IPS DF 6.9 (cell line): ENCODE data around the gene ACAD11.
A peak's percentile ranks its signal among the peaks of the same experiment; 100 is the strongest.

ENCODE experiments used
- DNase-seq: peaks from one replicate; pipeline ENCODE4 v3.0.0-alpha.2; 2013; ENCODE audit warnings: low read depth, low spot score
- H3K27ac ChIP-seq: one replicate; pipeline ENCODE4 v1.5.1; 2013; ENCODE audit warnings: low read length, control low read depth
- H3K27me3 ChIP-seq: 2 replicates; pipeline ENCODE4 v1.6.1; 2013; ENCODE audit warnings: mild to moderate bottlenecking, low read length; ENCODE audit not compliant: control insufficient read depth, insufficient read depth
- H3K36me3 ChIP-seq: 2 replicates; pipeline ENCODE4 v1.6.1; 2013; ENCODE audit warnings: low read length; ENCODE audit not compliant: control insufficient read depth, insufficient read depth
- H3K4me1 ChIP-seq: 2 replicates; pipeline ENCODE4 v1.6.1; 2013; ENCODE audit warnings: low read length; ENCODE audit not compliant: control insufficient read depth, insufficient read depth
- H3K4me3 ChIP-seq: 2 replicates; pipeline ENCODE4 v1.5.1; 2013; ENCODE audit warnings: mild to moderate bottlenecking, low read length
- H3K9me3 ChIP-seq: 2 replicates; pipeline ENCODE4 v1.6.1; 2013; ENCODE audit warnings: low read length, inconsistent platforms; ENCODE audit not compliant: control insufficient read depth, insufficient read depth
- WGBS: extraction: QIAGEN DNeasy Blood & Tissue Kit; methylation state at CpG from one replicate; pipeline ENCODE4 v1.1.7; 2013; ENCODE audit warnings: mixed read lengths, missing lambda C conversion rate; ENCODE audit not compliant: insufficient read length, insufficient coverage; 5-methylcytosine and 5-hydroxymethylcytosine counted together

ACAD11 gene, protein sequence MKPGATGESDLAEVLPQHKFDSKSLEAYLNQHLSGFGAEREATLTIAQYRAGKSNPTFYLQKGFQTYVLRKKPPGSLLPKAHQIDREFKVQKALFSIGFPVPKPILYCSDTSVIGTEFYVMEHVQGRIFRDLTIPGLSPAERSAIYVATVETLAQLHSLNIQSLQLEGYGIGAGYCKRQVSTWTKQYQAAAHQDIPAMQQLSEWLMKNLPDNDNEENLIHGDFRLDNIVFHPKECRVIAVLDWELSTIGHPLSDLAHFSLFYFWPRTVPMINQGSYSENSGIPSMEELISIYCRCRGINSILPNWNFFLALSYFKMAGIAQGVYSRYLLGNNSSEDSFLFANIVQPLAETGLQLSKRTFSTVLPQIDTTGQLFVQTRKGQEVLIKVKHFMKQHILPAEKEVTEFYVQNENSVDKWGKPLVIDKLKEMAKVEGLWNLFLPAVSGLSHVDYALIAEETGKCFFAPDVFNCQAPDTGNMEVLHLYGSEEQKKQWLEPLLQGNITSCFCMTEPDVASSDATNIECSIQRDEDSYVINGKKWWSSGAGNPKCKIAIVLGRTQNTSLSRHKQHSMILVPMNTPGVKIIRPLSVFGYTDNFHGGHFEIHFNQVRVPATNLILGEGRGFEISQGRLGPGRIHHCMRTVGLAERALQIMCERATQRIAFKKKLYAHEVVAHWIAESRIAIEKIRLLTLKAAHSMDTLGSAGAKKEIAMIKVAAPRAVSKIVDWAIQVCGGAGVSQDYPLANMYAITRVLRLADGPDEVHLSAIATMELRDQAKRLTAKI

DNA sequence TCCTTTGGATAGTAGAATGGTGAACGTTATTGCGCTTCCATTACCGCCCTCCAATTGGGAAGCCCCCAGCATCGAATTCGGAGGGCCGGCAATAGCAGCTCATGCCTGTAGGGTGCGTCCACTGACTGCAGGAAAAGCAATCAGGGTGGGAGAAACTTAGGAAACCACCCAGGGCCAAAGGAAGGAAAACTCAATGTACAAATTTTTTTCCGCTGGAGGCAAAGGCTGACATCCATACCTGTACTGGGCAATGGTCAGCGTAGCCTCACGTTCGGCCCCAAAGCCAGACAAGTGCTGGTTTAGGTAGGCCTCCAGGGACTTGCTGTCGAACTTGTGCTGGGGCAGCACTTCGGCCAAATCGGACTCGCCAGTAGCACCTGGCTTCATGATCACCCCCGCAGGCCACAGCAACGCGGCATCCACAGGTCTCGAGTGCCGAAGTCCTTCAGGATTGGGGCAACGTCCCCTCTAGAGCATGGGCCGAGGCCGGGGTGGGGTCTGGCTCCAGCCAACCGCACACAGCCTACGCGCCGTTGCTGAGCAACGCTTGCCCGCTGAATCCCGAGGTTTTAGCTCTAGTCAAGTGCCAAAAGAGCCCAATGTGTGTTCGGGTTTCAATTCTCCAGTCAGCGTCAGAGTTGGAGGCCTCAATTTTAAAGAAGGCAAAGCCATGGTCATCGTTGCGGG lies at the start of gene ACAD11:
Gene ACAD11 (minus strand): TSS at position 445 of the 687 bp plus-strand sequence. CDS start 58 bp downstream, at position 387.
- no peaks in the 10 kb centered on the region for H3K9me3 ChIP-seq
- no CpG with 5 or more reads among the region's 34 CpGs for WGBS
- H3K27ac ChIP-seq = no peak within 1 kb of the TSS
- DNase-seq = no peak
- H3K4me1 ChIP-seq = no peaks in the 10 kb centered on the region
- no peaks in the 10 kb centered on the region for H3K27me3 ChIP-seq
- no peaks in the 10 kb centered on the region for H3K36me3 ChIP-seq
- H3K4me3 ChIP-seq = peak within 1 kb of the TSS; percentile 80

DNA sequence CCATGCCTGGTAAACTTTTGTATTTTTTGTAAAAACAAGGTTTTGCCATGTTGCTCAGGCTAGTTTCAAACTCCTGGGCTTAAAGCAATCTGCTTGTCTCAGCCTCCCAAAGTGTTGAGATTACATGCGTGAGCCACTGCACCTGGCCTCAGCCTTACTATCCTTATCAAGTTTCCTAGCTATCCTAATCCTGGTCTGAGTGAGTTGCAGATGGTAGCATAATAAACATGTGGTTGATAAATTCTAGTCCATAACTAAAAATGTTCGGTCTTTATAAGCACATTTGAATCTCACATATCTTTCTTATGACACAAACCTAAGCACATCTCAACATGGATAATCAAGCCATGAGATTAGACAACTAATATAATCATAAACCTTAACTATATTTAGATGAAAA lies 44.1 kb upstream of the ACAD11 start:
- no peak for DNase-seq
- Histone ChIP-seq H3K4me3 (no peak overlapping the region), H3K27ac (no peak overlapping the region), H3K9me3 (no peaks in the 10 kb centered on the region), H3K4me1 (no peaks in the 10 kb centered on the region), H3K36me3 (peaks cover 6% of the 10 kb centered on the region; the same call in 1 of the 2 replicates), H3K27me3 (no peaks in the 10 kb centered on the region)
- WGBS = no CpG with 5 or more reads among the region's 2 CpGs

DNA sequence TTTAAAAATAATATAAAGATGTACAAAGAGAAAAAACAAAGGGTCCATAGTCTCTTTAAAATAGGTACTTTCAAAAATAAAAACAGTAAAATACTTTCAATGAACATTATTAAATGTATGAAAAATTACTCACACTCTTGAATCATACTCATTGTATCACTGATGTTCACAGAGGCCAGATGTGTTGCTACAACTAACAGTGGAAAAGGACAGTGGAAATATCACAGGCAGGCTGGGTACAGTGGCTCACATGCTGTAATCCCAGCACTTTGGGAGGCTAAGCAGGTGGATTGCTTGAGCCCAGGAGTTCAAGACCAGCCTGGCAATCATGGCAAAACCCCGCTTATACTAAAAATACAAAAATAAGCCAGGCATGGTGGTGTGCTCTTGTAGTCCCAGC lies 35.8 kb upstream of the ACAD11 start:
- Histone ChIP-seq H3K4me3 (no peak overlapping the region), H3K27ac (no peak overlapping the region), H3K4me1 (no peaks in the 10 kb centered on the region), H3K36me3 (peaks cover 2% of the 10 kb centered on the region; the same call in 1 of the 2 replicates), H3K27me3 (no peaks in the 10 kb centered on the region), H3K9me3 (no peaks in the 10 kb centered on the region)
- DNase-seq = no peak
- WGBS = no CpG with 5 or more reads among the region's 1 CpG

DNA sequence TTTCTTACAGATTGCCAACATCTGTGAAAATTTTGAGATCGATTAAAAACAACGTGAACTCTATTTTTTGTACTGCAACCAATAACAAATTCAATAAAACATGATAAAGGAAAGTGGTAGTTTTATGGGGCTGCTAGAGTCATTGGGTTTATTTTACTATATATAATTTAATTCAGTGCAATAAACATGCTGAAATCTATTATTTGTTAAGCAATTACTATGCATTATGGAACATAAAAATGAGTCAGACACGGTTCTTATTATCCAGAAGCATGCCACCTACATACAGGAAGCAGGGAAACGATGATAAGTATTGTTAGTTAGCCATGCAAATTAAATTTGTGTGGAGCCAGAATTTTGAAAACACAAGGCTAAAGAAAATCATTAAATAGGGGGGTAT lies 35.4 kb upstream of the ACAD11 start:
- Histone ChIP-seq H3K9me3 (no peaks in the 10 kb centered on the region), H3K4me3 (no peak overlapping the region), H3K27ac (no peak overlapping the region), H3K27me3 (no peaks in the 10 kb centered on the region), H3K36me3 (peaks cover 2% of the 10 kb centered on the region; the same call in 1 of the 2 replicates), H3K4me1 (no peaks in the 10 kb centered on the region)
- no peak for DNase-seq
- WGBS = no CpG with 5 or more reads among the region's 4 CpGs

DNA sequence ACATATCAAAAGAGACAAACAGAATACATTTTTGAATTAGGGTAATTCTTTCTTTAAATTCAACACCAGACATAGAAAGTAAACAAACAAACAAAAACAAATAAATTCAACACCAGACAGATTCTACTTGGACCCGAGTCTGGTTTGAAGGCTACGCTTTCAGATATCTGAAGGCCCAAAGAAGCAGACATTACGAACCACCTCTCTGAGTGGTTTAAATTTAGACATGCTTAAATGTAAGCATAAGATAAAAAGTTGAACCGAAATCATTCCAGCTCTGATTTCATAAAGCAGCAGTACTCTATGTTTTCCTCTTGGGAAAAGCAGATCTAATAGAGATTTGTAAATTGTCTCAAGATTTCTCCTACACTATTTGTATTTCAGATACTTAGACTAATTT lies 30.4 kb upstream of the ACAD11 start:
- H3K27ac ChIP-seq = no peak overlapping the region
- H3K36me3 ChIP-seq = peaks cover 4% of the 10 kb centered on the region; the same call in 1 of the 2 replicates
- no peaks in the 10 kb centered on the region for H3K4me1 ChIP-seq
- no peak for DNase-seq
- no peak overlapping the region for H3K4me3 ChIP-seq
- no CpG with 5 or more reads among the region's 4 CpGs for WGBS
- H3K27me3 ChIP-seq = no peaks in the 10 kb centered on the region
- H3K9me3 ChIP-seq = no peaks in the 10 kb centered on the region

DNA sequence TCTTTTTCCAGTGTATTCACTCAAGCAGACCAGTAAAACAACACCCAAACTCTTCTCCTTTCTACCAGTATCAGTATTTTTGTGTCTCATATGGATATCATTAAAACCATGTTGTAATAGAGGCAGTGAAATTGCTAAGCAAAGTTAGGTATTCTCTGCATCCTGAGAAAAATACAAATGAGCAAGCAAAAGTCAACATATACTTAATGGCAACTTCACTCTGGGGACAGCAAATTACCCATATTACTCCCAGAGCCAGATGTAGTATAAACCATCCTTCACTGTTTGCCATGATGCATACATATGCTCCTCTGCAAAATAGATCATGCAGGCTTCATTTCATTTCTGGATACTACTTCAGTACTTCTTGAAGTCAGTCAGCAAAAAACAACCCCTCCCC lies 22.6 kb upstream of the ACAD11 start:
- Histone ChIP-seq H3K4me3 (no peak overlapping the region), H3K9me3 (no peaks in the 10 kb centered on the region), H3K36me3 (no peaks in the 10 kb centered on the region; the same call in 1 of the 2 replicates), H3K27me3 (no peaks in the 10 kb centered on the region), H3K27ac (no peak overlapping the region), H3K4me1 (no peaks in the 10 kb centered on the region)
- no peak for DNase-seq

DNA sequence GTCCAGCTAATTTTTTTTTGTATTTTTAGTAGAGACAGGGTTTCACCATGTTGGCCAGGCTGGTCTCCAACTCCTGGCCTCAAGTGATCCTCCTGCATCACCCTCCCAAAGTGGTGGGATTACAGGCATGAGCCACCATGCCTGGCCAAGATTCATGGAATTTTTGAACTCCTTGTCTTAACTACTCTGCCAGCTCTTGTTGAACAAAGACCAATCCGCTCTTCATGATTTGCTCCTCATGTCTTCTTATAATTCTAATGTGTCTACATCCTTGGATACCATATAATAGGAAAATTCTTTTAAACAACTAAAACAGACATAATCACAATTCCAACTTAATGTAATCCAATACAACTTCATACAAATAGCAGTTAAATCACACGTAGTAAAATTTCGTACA lies 21.8 kb upstream of the ACAD11 start:
- H3K36me3 ChIP-seq = no peaks in the 10 kb centered on the region; the same call in 1 of the 2 replicates
- H3K9me3 ChIP-seq = no peaks in the 10 kb centered on the region
- no peak overlapping the region for H3K27ac ChIP-seq
- 100% methylated on average over 2 of the region's 3 CpGs for WGBS
- no peaks in the 10 kb centered on the region for H3K27me3 ChIP-seq
- DNase-seq = no peak
- H3K4me1 ChIP-seq = no peaks in the 10 kb centered on the region
- H3K4me3 ChIP-seq = no peak overlapping the region

DNA sequence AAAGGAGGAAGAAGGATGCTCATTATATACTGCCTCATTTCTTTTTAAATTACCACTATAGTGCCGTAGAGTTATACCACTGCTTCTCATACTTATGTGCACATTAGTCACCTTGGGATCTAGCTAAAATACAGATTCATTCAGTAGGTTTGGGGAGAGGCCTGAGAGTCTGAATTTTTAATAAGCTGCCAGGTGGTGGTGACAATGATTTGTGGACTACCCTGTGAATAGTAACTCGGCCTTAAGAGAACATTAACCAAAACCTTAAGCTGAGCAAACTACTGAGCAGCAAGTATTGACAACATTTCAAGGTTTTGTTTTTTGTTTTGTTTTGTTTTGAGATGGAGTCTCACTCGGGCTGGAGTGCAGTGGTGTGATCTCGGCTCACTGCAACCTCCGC lies 20.3 kb upstream of the ACAD11 start:
- H3K27me3 ChIP-seq = no peaks in the 10 kb centered on the region
- WGBS = no CpG with 5 or more reads among the region's 5 CpGs
- H3K9me3 ChIP-seq = no peaks in the 10 kb centered on the region
- no peaks in the 10 kb centered on the region; the same call in 1 of the 2 replicates for H3K36me3 ChIP-seq
- no peak for DNase-seq
- H3K27ac ChIP-seq = no peak overlapping the region
- no peaks in the 10 kb centered on the region for H3K4me1 ChIP-seq
- H3K4me3 ChIP-seq = no peak overlapping the region

DNA sequence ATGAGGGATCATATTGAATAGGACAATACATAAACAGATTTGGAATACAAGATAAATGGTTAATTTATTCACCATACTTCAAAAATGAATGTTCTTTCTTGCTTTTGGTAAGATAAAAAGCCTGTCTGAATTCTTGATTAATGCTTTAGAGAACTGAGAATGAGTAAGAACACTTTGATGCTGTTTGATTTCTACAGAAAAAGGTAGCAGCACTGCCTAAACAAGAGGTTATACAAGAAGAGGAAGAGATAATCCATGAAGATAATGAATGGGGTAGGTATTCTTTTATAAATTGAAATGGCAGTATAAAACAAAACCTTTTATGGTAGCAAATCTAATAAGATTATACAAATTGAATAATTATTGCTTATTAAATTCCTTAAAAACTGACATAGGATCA lies 15.8 kb upstream of the ACAD11 start:
- DNase-seq = no peak
- Histone ChIP-seq H3K27ac (no peak overlapping the region), H3K4me3 (no peak overlapping the region), H3K9me3 (no peaks in the 10 kb centered on the region), H3K27me3 (no peaks in the 10 kb centered on the region), H3K4me1 (no peaks in the 10 kb centered on the region), H3K36me3 (no peaks in the 10 kb centered on the region; the same call in 1 of the 2 replicates)

DNA sequence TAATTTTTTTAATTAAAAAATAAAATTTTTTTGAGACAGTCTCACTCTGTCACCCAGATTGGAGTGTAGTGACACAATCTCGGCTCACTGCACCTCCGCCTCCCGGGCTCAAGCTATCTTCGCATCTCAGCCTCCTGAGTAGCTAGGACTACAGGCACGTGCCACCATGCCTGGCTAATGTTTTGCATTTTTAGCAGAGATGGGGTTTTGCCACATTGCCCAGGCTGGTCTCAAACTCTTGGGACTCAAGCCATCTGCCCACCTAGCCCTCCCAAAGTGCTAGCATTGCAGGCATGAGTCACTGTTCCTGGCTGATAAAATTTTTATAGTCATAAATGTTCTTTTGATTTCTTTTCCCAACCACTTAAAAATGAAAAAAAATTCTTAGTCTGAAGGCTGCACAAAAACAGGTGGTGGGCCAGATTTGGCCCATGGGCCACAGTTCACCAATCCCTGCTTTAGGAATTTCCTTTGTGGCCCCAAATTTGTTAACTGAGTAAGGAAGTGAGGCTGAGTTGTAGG lies 9.7 kb upstream of the ACAD11 start:
- H3K36me3 ChIP-seq = no peaks in the 10 kb centered on the region; the same call in 1 of the 2 replicates

More for the DNA sequence above, 9.7 kb upstream of the ACAD11 start:
- H3K27ac ChIP-seq = no peak overlapping the region
- no peak overlapping the region for H3K4me3 ChIP-seq
- no CpG with 5 or more reads among the region's 5 CpGs for WGBS
- no peak for DNase-seq
- H3K9me3 ChIP-seq = no peaks in the 10 kb centered on the region
- no peaks in the 10 kb centered on the region for H3K27me3 ChIP-seq
- H3K4me1 ChIP-seq = no peaks in the 10 kb centered on the region
